Fibroblast of gingiva (primary cell): ENCODE data around the gene ZDHHC20.
"Not testable (repeated sequence)": the region's sequence is repeated elsewhere in the genome, so short reads cannot be mapped to it uniquely, and the experiment has no call there.

Source experiments
- DNase-seq: peaks from one replicate; pipeline ENCODE4 v3.0.0-alpha.2; 2011; ENCODE audit warnings: low read depth

Gene ZDHHC20

GRCh38 chr13:21435687-21436151 lies 23.4 kb downstream of the ZDHHC20 start:
- peak; percentile 69 for DNase-seq

DNA sequence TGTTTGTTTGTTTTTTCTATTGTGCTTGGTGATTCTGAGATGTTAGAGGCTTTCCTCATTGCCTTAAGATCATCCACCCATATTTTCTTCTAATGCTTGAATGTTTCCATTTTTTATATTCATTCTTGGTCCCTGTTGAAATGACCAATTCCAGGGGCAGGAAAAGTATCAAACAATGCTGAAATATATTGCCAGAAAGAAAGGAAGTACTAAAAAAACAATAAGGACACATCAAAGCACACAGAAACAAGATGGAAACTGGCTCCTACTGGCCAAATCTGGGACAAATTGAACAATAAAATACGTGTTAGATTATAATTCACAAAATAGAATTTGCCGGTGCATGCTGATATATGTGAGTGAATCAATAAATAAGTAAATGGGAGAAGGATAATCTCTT lies 23.9 kb downstream of the ZDHHC20 start:
- DNase-seq, result no peak

GRCh38 chr13:21434588-21434987 lies 24.5 kb downstream of the ZDHHC20 start:
- DNase-seq, result peak; percentile 62

- DNase-seq, result no peak
Measured at GRCh38 chr13:21429211-21429610, 29.9 kb downstream of the ZDHHC20 start.

DNA sequence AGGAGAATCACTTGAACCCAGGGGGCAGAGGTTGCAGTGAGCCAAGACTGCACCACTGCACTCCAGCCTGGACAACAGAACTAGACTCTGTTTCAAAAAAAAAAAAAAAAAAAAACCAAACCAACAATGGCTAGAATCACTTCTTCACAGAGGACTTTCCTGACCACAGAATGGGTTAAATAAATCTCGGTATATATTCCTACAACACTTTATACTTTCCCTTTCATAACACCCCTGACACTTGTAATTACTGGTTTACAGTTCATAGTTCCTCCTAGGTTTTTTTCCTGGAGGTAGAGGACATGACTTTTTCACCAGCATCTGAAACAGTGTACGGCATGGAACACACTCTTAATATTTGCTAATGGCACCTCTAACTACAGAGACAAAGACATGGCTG lies 31.4 kb downstream of the ZDHHC20 start:
- DNase-seq, result no peak

GRCh38 chr13:21426238-21426637 lies 32.9 kb downstream of the ZDHHC20 start:
- no peak for DNase-seq

DNA sequence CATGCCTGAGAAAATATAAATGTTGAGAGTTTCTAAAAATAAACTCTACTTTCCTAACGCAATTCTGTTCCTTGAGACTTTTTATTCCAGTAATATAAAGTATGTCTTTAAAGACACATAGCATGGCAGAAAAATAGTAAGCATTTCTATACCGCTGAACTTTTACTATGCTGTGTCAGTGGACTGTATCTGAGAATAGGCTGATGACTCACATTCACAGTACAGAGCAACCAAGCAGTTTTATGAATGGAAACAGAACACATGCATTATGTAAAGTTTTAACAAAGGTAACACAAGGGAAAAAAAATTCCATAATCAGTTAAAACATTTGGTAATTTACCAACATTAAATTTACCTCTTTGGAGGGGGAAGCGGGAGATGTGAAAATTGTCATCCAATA lies 38.4 kb downstream of the ZDHHC20 start:
- peak; percentile 6 for DNase-seq

- DNase-seq, result no peak
Measured at GRCh38 chr13:21413013-21413412, 46.1 kb downstream of the ZDHHC20 start.

GRCh38 chr13:21410453-21410852 lies 48.6 kb downstream of the ZDHHC20 start:
- not testable (repeated sequence) for DNase-seq

DNA sequence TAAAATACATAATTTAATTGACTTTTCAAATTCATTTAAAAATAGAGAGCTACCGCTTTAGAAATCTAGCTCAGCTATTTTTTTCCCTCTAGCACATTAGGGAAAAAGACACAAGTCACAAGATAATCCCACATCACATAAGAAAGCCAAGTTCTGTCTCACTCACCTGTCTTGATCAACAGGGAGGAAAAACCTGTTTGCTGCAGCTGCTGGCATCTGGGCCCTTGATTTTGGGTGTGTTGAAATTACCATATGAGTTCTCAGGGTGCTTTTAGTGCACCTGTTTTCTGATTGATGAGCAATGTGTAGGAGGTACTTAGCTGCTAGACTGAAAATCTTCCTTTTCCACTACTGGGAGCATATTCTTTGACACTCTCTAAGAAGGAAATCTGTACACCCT lies 53.8 kb downstream of the ZDHHC20 start:
- DNase-seq, result no peak

DNA sequence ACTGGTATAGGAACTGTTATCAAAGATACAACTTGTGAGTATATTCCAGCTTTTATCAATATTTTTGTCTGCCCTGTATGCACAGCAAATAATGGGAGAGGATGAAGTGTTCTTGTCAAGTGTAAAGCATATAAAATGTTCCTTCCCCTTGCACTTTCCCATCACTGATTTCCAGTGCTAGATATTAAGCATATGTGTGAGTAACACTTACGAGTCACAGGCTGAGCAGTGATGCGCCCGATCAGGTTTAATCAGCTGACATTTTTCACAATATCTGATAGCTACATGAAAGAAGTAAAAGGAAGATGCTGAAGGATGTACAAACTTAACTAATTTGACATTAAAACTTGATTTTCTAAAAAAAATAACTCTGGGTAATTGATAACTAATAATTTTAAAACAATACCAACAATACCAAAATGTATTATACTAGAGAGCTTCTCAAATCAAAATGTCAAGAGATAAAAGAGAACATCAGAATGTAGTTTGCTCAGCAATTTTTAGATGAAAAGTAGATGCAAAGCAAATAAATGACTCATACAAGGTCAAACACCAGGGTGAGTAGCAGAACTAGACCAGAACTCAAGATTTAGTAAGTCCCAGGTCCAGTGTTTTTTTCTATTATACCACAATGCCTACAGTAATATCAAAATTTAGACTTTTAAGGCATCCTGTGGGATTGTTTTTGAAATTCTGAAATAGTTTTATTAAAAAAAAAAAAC lies 56.4 kb downstream of the ZDHHC20 start:
- DNase-seq, result peak; percentile 8

- DNase-seq, result no peak
Measured at GRCh38 chr13:21399741-21400140, 59.4 kb downstream of the ZDHHC20 start.

DNA sequence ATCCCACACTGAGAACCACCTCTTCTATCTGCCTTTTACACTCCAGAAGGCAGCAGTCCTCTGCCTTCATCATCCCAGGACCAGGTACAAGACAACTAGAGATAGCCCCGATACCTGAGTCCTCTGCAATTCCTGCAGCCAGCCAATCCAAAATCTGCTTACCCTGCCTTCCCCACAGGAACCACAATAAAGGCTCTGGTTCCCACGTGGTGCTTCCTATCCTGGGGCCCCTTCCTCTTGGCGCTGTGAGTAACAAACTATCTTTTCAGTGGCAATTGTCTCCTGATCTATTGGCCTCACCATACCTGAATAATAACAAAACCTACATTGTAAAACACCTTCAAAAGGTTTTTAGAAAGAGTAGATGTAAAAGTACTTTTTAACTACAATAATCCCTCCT lies 63.1 kb downstream of the ZDHHC20 start:
- DNase-seq, result no peak

DNA sequence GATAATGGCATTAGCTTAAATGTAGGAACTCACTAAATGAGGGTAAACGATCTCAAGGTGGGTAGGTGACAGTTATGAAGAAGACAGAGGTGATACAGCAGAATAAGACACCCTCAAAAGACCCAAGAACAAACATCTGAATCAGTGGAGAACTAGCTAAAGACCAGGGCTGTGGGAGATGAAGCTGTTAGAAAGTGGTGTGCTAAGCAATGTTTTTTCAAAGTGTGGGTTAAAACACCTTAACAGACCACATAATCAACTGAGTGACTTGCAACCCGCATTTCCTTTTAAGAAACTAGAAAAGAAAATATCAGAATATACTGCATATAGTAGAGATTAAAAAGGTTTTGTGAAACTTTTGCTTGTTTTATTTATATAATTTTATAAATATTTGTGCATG lies 70.0 kb downstream of the ZDHHC20 start:
- no peak for DNase-seq

DNA sequence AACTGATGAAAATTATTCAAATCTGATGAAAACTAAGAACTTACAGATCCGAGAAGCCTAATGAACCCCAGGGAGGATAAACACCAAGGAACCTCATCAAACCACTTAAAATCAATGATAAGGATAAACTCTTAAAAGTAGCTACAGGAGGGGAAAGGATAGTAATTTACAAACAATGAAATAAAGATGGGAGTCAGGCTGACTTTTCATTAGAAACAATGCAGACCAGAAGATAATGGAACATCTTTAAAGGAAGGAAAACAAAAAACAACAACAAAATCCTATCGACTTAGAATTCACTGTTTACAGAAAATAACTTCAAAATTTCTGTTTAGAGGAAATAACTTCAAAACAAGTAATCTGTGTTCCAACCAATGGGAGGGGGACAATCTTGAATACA lies 73.4 kb downstream of the ZDHHC20 start:
- no peak for DNase-seq

DNA sequence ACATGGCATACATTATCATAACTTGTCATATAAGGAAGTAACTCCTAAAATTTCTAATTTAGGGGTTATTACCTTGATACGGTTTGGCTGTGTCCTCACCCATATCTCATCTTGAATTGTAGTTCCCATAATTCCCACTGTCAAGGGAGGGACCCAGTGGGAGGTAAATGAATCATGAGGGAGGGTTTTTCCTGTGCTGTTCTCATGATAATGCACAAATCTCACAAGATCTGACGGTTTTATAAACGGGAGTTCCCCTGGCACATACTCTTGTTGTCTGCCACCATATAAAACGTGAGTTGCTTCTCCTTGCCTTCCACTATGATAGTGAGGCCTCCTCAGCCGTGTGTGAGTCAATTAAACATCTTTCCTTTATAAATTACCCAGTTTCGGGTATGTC lies 76.0 kb downstream of the ZDHHC20 start:
- no peak for DNase-seq

GRCh38 chr13:21376998-21377985 lies 81.8 kb downstream of the ZDHHC20 start:
- not testable (repeated sequence) for DNase-seq

DNA sequence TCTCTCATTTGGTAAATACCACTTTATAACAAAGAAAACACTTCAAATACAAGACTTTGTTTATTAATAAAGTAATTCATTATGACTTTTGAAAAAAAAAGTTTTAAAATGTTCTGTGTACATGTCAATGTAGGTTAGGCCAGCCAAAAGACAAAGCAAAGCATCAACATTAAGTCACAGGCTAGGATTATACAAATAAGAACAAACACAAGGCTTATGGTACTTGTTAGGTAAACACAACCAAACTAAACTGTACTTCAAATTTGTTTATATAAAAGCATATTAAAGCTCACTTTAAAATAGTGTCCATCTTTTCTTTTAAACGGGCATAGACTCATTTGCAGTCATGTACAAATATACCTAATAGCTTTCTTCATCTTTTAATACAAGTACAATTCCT lies 86.6 kb downstream of the ZDHHC20 start:
- no peak for DNase-seq

DNA sequence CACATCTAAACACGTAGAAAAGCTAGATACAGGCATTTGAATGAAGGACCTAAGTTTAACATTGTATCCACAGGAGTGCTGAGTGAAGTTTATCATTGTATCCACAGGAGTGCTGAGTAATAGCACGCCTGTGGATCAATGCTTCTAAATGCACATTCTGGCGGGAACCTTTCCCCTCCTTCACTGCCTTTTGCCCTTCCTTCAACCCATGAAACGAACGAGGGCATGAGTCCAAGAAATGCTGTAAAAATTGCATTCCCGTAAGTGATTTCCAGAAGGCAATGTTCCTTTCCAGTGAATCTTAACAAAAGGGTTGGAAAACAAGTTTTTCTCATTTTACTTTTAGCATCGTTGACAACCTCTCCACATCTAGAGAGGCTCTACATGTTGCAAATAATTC lies 88.1 kb downstream of the ZDHHC20 start:
- DNase-seq, result no peak

GRCh38 chr13:21365574-21365973 lies 93.5 kb downstream of the ZDHHC20 start:
- no peak for DNase-seq

- no peak for DNase-seq
Measured at GRCh38 chr13:21364916-21365315, 94.2 kb downstream of the ZDHHC20 start.

- no peak for DNase-seq
Measured at GRCh38 chr13:21364357-21364756, 94.7 kb downstream of the ZDHHC20 start.

DNA sequence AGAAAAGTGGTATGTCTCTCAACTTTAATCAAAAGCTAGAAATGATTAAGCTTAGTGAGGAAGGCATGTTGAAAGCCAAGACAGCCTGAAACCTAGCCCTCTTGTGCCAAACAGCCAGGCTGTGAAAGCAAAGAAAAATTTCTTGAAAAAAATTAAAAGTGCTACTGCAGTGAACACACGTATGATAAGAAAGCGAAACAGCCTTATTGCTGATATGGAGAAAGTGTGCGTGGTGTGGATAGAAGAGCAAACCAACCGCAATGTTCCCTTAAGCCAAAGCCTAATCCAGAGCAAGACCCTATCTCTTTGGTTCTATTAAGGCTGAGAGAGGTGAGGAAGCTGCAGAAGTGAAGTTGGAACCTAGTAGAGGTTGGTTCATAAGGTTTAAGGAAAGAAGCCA lies 96.4 kb downstream of the ZDHHC20 start:
- DNase-seq, result no peak
